DMS79 (cell line): ENCODE results near the gene HEPHL1.

Source experiments
- DNase-seq: peaks from one replicate; lab custom pipeline; 2025; lab: John Stamatoyannopoulos, UW

Gene HEPHL1

GRCh38 chr11:94131047-94131717, 110.0 kb downstream of the HEPHL1 start:
- no peak for DNase-seq

GRCh38 chr11:94131718-94132115, 110.6 kb downstream of the HEPHL1 start:
- no peak for DNase-seq

- no peak for DNase-seq
These were observed 111.0 kb downstream of the HEPHL1 start for GRCh38 chr11:94132152-94132558.

DNA sequence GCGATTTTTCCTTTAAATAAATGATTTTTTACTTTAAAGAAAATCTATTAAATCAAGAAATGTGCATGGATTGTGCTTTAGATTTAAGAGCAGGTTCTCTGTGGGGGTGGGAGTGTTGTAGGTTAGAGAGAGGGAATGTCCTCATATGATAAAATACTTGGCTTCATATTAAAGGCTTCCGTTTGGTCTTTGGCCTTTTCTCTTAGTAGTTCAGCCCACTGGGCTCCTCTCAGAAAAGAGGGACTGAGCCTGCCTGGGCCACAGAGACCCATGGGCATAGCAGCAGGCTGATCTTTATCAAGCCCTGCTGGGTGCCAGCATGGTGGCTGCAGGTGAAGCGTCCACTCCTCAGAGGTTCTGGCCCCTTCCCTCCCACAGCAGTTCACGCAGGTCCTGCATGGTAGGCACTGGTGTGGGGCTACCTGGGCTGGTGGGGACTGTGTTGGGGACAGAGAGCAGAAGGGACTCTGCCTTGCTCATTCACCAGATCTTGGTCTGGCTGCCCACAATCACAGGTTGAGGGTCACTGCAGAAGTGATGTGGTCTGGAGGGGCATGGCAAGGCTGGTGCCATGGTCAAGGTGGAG, 111.8 kb downstream of the HEPHL1 start:
- DNase-seq, result no peak

DNA sequence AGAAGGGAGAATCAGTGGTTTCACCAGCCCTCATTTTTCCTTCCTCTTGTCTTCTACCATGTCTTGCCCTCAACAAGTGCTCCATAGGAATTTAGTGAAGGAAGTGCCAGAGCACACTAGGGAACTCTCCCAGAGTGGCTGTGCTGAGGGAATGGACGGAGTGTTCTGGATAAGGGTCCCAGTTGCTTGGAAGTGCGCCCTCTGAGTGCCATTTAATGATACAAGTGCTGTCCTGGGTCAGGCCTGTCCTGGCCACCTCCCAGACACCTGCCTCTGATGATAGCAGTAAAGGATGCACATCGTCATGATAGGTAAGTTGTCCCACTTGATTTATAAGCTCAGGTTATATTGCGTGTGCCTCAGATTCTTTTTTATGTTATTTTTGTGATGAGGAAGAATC, 112.6 kb downstream of the HEPHL1 start:
- DNase-seq, result no peak

DNA sequence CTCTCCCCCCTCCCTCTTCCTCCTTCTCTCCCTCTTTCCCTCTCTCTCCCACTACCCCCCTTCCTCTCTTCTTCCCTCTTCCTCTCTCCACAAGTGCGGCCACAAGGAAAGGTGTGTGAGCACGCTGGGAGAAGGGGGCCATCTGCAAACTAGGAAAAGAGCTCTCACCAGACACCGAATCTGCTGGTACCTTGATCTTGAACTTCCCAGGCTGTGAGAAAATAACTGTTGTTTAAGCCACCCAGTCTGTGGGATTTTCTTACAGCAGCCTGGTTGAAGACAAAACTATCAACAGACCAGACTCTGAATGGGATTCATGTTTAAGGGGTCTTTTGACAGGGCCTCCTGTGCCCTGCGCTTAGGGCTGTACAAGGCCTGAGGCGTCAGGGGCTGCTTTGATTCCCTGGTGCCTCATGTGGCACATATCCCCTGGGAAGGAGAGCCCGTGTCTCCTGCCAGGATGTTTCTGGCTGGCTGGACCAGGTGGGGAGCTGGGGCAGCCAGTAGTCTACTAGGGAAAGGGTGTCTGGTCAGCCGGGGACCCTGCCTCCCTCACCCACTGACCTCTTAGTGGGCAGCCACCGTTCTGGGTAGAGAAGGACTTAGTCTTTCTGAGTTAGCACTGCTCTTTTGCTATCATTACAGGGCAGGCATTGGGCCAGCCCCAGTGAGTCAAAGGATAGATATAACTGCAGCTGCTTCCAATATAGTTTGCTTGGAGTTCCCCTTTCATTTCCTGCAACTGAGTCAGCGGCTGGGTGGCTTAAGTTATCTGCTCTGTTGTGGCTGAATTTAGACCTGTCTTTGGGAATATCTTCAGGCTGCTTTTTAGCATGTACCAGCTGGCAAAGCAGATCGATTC, 113.7 kb downstream of the HEPHL1 start:
- DNase-seq, result no peak

DNA sequence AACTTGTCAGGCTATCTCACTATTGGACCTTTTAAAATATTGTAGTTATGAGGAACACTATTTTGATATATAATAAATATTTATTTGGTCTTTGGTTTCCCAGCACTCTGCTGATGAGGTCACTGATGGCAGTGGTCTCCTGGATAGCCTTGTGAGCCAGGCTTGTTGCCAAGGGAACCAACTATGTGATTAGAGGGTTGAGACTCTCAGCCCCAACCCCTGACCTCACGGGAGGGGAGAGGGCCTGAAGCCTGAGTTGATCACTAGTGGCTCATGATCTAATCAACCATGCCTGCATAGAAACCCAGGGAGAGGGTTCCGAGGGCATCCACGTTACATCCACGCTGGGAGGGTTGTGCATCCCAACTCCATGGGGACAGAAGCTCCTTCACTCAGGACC, 118.3 kb downstream of the HEPHL1 start:
- no peak for DNase-seq

DNA sequence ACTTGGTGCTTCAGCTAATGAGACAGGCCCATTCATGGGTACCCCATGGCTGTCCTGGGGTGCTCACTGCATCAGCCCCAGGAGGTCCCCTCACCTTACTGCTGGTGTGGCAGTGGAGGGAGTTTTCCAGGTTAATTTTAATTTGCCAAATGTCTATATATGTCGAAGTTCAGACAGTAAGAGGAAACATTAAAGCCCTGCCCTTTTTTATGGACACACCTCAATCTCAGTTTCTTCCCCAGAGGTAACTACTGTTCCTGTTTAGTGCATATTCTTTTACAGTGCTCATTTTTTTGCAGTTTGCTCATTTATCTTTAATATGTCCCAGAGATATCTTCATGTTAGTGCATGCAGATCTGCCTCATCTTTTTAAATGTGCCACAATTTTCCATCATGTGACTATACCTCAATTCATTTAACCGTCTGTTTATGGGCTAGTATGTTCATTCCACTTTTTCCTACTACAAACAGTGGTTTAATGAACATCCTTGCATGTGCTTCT, 119.1 kb downstream of the HEPHL1 start:
- DNase-seq, result no peak

DNA sequence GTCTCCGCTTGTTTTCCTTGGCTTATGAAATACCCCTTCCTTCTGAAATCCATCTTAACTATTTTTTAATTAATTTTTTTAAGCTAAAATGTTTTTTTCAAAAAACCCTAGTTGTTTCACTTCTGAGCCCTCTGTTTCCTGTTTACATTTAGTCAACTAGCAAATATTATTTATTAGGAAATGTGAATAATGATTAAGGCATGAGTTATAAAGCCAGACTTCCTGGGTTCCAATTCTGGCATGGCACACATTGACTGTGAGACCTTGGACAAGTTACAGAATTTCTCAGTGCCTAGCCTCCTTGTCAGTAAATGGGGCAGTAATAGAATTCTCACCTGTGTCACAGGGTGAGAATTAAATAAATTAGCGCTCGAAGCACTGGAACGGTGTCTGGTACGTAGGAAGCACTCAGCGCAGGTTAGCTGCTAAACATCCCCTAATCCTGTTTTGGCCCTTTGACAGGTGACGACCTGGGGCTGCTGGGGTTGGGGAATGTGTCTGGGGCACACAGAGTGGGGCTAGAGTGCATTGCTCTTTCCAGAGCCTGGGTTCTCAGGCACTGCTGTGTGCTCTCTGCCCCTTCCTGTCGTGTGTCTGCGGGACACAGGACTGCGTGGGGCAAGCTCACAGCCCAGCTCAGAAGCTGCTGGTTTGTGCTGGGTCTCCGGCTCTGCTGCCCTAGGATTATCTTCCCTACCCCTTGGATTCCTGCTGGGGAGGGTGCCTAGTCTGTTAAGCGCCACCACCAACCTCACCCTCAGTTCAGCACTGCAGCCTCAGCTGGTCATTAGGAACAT, 120.6 kb downstream of the HEPHL1 start:
- no peak for DNase-seq

DNA sequence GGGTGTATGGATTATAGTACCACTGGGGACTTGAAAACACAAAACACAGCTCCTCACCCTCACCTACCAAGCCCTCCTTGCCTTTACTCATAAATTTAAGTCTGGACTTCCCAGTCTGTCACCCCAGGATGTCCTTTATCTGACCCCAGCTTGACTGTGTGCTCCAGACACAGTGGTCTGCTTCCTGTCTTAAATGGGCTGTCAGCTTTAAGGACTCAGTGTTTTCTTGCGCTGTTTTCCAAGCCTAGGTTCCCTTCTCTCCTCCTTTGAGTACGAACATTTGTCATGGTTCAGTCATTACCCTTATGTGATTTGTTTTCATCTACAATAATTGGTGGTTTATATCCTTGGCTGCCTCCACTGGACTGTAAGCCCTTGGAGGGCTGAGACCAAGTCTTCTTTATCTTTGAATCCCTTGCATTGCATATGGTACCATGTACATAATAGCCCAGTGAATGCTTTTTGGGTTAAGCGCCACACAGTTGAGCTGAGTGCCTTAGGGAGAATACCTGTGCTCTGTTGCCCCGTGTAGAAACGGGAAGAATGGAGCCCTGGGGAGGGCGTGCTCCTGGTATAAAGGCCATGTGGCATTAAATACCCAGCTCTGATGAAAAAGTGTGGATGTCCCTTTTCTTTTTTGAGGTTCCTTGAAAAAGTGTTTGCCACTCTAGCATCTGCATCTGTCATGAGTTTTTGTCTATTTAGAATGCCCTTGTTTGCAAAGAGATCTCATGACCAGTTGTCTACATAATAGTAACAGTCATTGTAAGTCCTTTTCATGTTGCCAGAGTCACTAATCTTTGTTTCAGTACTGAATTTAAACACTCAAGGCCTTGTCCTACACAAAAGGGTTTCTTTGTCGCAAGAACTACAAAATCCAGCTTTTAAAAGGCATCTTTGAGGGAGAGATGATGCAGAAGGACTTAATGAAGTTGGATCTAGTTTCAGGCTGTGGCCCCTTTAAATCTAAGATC, 121.4 kb downstream of the HEPHL1 start:
- DNase-seq, result no peak

DNA sequence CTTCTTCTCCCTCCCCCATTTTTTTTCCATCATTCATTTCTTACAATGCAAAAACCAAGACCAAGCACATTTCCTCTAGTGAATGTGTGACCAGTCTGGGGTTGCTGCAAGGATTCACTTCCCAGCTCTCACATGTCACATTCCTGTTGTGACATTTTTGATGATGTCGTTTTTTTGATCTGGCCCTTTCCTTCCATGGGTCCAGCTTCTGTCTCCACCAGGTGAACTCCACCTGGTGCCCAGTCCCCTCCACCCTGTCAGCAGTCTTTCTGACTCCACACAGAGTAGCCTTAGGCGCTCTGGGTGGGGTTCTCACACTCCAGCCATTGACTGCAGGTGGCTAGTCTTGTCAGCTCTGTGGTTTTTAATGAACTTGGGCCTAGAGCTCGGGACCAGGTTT, 123.1 kb downstream of the HEPHL1 start:
- DNase-seq, result no peak

DNA sequence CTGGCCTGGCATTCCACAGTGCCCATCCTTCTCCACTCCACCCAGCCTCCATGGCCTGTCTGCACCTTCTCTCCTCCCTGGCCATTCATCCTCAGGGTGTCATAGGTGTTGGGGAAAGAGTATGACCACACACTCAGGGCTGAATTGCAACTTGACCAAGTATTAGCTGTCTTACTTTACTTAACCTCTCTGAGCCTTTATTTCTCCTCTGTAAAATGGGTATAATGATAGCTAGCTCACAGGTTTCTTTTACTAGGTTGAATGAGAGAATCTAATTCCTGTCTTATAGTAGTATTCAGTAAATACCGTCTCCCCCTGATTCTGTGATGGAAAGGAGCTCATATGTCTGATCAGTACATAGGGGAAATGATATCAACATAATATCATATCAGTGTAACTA, 123.5 kb downstream of the HEPHL1 start:
- no peak for DNase-seq

DNA sequence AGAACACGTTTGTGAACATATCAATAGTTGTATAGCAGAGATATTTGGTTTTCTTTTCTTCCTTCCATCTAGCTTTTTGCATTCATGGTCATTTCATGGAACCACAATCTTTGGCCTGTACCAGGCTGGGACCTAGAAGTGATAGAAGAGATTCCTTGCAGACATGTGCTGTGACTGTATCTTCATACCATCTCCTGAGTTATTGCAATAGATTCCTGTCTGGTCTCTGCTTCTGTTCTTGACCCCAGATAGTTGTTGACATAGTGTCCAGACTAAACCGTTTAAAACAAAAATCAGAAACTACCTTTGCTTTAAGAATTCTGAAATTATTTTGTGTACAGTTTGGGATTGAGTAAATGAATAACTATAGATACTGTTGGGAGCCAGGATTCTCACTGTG, 124.3 kb downstream of the HEPHL1 start:
- no peak for DNase-seq

DNA sequence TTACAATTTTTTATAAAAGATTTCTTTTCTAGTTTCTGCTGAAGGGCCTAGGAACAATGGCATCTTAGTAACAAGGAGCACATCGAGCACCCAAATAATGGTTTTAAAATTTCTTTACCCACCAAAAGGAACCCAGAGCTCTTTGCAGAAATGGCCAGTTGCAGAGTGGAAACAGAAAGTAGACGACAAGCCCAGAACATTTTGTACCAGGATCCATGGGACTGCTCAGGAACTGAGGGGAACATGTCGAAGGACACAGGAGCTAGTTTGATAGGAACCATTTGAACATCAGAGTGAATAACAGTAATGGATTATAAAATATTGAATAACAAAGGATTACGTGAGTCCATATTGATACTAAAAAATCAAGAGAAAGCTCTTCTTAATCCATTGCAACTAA, 124.8 kb downstream of the HEPHL1 start:
- DNase-seq, result no peak

GRCh38 chr11:94147433-94147845, 126.3 kb downstream of the HEPHL1 start:
- DNase-seq, result no peak

DNA sequence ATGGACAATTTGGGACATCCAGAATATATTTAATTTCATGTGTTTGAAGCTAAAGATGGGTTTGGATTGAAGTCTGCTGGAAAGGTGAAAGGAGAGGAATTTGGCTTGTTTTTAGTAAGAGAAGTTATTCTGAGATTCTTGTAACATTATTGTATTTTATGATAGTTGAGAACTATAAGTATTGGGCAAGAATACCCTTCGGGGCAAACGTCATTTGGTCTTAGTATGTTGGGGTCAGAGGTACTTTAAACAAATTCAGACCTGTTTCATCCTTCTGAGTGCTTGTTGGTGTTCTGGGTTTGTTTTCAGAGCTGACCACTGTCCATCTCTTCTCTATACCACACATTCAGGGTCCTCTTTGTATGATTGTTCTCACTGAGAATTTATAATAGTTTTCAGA, 127.0 kb downstream of the HEPHL1 start:
- no peak for DNase-seq

GRCh38 chr11:94149431-94150017, 128.4 kb downstream of the HEPHL1 start:
- no peak for DNase-seq

DNA sequence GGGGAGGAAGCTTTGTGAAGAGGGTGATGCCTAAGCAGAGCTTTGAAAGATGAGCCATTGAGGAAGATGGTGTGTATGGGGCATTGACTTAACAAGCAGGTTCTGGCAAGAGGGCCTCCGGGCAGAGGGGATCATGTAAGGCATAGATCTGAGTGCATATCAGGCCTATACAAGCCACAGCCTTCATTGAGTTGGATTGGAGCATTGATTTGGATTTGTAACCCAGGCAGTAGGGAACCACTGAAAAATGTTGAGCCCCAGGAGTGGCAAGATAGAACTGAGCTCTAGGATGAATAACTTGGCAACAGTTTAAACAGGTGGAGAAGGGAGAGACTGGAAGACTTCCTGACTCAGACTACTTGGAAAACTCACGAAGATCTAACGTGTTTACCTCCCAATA, 128.9 kb downstream of the HEPHL1 start:
- no peak for DNase-seq

GRCh38 chr11:94150704-94151685, 129.8 kb downstream of the HEPHL1 start:
- no peak for DNase-seq
